Thymus (tissue), 11 donors: Measurements from ENCODE around the gene GAK. TPM values are rescaled to one million over a fixed set of nuclear protein-coding genes. Genes with fewer than 3 reads are reported as not detected.

Experiments used
- DNase-seq, 9 donors: peaks; one replicate each; pipeline ENCODE4 v3.0.0-alpha.2; 2013; ENCODE audit warnings: low spot score in 9 of 9, low read depth in 6 of 9, missing footprints in 1 of 9
- H3K27ac ChIP-seq, 2 donors: one replicate each; pipeline ENCODE4 v1.5.1; 2013; ENCODE audit warnings: control low read depth in 1 of 2, low read depth in 1 of 2, low read length in 1 of 2, mild to moderate bottlenecking in 1 of 2, moderate library complexity in 1 of 2
- H3K27me3 ChIP-seq, 2 donors: one replicate each; pipeline ENCODE4 v1.5.1; 2013; ENCODE audit warnings: low read length in 1 of 2; ENCODE audit not compliant: control insufficient read depth in 2 of 2, insufficient read depth in 1 of 2
- H3K36me3 ChIP-seq, 2 donors: one replicate each; pipeline ENCODE4 v1.5.1; 2013; ENCODE audit warnings: low read length in 1 of 2, mild to moderate bottlenecking in 1 of 2, moderate library complexity in 1 of 2; ENCODE audit not compliant: control insufficient read depth in 2 of 2, insufficient read depth in 2 of 2
- H3K4me1 ChIP-seq, 2 donors: one replicate each; pipeline ENCODE4 v1.5.1; 2013; ENCODE audit warnings: low read length in 2 of 2; ENCODE audit not compliant: control insufficient read depth in 2 of 2, insufficient read depth in 2 of 2
- H3K4me3 ChIP-seq, 2 donors: one replicate each; pipeline ENCODE4 v1.5.1; 2013; ENCODE audit warnings: low read length in 2 of 2, control low read depth in 1 of 2, mild to moderate bottlenecking in 1 of 2
- H3K9me3 ChIP-seq, 2 donors: one replicate each; pipeline ENCODE4 v1.5.1; 2013; ENCODE audit warnings: low read length in 1 of 2, mild to moderate bottlenecking in 1 of 2; ENCODE audit not compliant: control insufficient read depth in 2 of 2, insufficient read depth in 1 of 2
- WGBS: extraction: QIAGEN DNeasy Blood & Tissue Kit; methylation state at CpG from one replicate; pipeline ENCODE4 v1.1.7; 2013; 5-methylcytosine and 5-hydroxymethylcytosine counted together
- polyA plus RNA-seq: library from polyadenylated mRNA; stranded (reverse); fragments of 200-250 nt; gene quantifications from one replicate; pipeline ENCODE4 v1.2.3, GENCODE V29; 2013
- total RNA-seq: library from RNA; stranded (reverse); fragments of 120-200 nt; gene quantifications from one replicate; pipeline ENCODE4 v1.2.4, GENCODE V29; 2013
- donor health status: healthy.

The GAK gene
- total and polyA plus RNA-seq, 2 donors = 47.5 to 230 TPM

- Histone ChIP-seq H3K36me3 (peaks cover 69 to 78% of the 10 kb centered on the region in 2 donors), H3K4me1 (peaks cover 12 to 18% of the 10 kb centered on the region in 2 donors), H3K4me3 (no peak overlapping the region), H3K27ac (no peak overlapping the region), H3K9me3 (no peaks in the 10 kb centered on the region), H3K27me3 (no peaks in the 10 kb centered on the region)
- WGBS = 93% methylated on average over 26 of the region's 26 CpGs
- DNase-seq = no peak
Measured at GRCh38 chr4:875818-876423, 56.2 kb downstream of the GAK start.

GRCh38 chr4:874971-875817 lies 56.9 kb downstream of the GAK start:
- no peak for DNase-seq
- Histone ChIP-seq H3K36me3 (peaks cover 70 to 79% of the 10 kb centered on the region in 2 donors), H3K4me1 (peaks cover 12 to 18% of the 10 kb centered on the region in 2 donors), H3K9me3 (peaks cover 0 to 2% of the 10 kb centered on the region in 2 donors), H3K27ac (no peak overlapping the region), H3K4me3 (no peak overlapping the region), H3K27me3 (no peaks in the 10 kb centered on the region)
- 97% methylated on average over 17 of the region's 17 CpGs for WGBS

- WGBS = 96% methylated on average over 9 of the region's 9 CpGs
- H3K4me1 ChIP-seq = peaks cover 6 to 7% of the 10 kb centered on the region in 2 donors
Measured at GRCh38 chr4:874056-874455, 58.1 kb downstream of the GAK start.

GRCh38 chr4:872241-872981 lies 59.7 kb downstream of the GAK start:
- DNase-seq = no peak
- Histone ChIP-seq H3K9me3 (peaks cover 0 to 5% of the 10 kb centered on the region in 2 donors), H3K27me3 (no peaks in the 10 kb centered on the region), H3K36me3 (peaks cover 75 to 91% of the 10 kb centered on the region in 2 donors), H3K4me3 (no peak overlapping the region), H3K4me1 (no peaks in the 10 kb centered on the region), H3K27ac (no peak overlapping the region)
- 96% methylated on average over 43 of the region's 43 CpGs for WGBS

More at GRCh38 chr4:874056-874455, 58.1 kb downstream of the GAK start:
- Histone ChIP-seq H3K27me3 (no peaks in the 10 kb centered on the region), H3K36me3 (peaks cover 72 to 84% of the 10 kb centered on the region in 2 donors), H3K4me3 (no peak overlapping the region), H3K27ac (no peak overlapping the region), H3K9me3 (peaks cover 0 to 5% of the 10 kb centered on the region in 2 donors)
- no peak for DNase-seq

GRCh38 chr4:871484-871883 lies 60.6 kb downstream of the GAK start:
- H3K9me3 ChIP-seq = peaks cover 0 to 5% of the 10 kb centered on the region in 2 donors
- H3K27ac ChIP-seq = no peak overlapping the region
- WGBS = over 99% methylated on average over 9 of the region's 9 CpGs
- peaks cover 75 to 91% of the 10 kb centered on the region in 2 donors for H3K36me3 ChIP-seq
- H3K4me1 ChIP-seq = no peaks in the 10 kb centered on the region
- no peak overlapping the region for H3K4me3 ChIP-seq
- no peaks in the 10 kb centered on the region for H3K27me3 ChIP-seq
- no peak for DNase-seq

GRCh38 chr4:870951-871350 lies 61.2 kb downstream of the GAK start:
- H3K36me3 ChIP-seq = peaks cover 75 to 91% of the 10 kb centered on the region in 2 donors
- peaks cover 0 to 5% of the 10 kb centered on the region in 2 donors for H3K9me3 ChIP-seq
- WGBS = 98% methylated on average over 20 of the region's 20 CpGs
- DNase-seq = no peak
- no peak overlapping the region for H3K27ac ChIP-seq
- no peaks in the 10 kb centered on the region for H3K27me3 ChIP-seq
- no peak overlapping the region for H3K4me3 ChIP-seq
- H3K4me1 ChIP-seq = no peaks in the 10 kb centered on the region

GRCh38 chr4:869776-870175 lies 62.3 kb downstream of the GAK start:
- no peak overlapping the region for H3K27ac ChIP-seq
- no peak for DNase-seq
- WGBS = 98% methylated on average over 15 of the region's 15 CpGs
- peaks cover 0 to 5% of the 10 kb centered on the region in 2 donors for H3K9me3 ChIP-seq
- H3K36me3 ChIP-seq = peaks cover 79 to 91% of the 10 kb centered on the region in 2 donors
- no peak overlapping the region for H3K4me3 ChIP-seq
- no peaks in the 10 kb centered on the region for H3K4me1 ChIP-seq
- H3K27me3 ChIP-seq = no peaks in the 10 kb centered on the region

- Histone ChIP-seq H3K27ac (no peak overlapping the region), H3K27me3 (no peaks in the 10 kb centered on the region), H3K9me3 (peaks cover 0 to 5% of the 10 kb centered on the region in 2 donors), H3K4me3 (no peak overlapping the region), H3K4me1 (no peaks in the 10 kb centered on the region), H3K36me3 (peaks cover 71 to 92% of the 10 kb centered on the region in 2 donors)
- WGBS = 99% methylated on average over 21 of the region's 21 CpGs
- no peak for DNase-seq
Measured at GRCh38 chr4:868421-868820, 63.7 kb downstream of the GAK start.
